ENCODE results near the gene FAM78B. TPM values are rescaled to one million over a fixed set of nuclear protein-coding genes. Genes with fewer than 3 reads are reported as not detected.

Gene FAM78B
- total RNA-seq, 1 experiment from 2014 or later = not detected

GRCh38 chr1:166120281-166120680, 46.5 kb downstream of the FAM78B start:
- DNase-seq (ENCODE audit: low spot score) = no peak

GRCh38 chr1:166119471-166119965, 47.3 kb downstream of the FAM78B start:
- no peak for DNase-seq (ENCODE audit: low spot score)

- DNase-seq (ENCODE audit: low spot score) = no peak
Observed at GRCh38 chr1:166117776-166118175, 49.0 kb downstream of the FAM78B start.

- no peak for DNase-seq (ENCODE audit: low spot score)
Observed at GRCh38 chr1:166116026-166116425, 50.8 kb downstream of the FAM78B start.

- no peak for DNase-seq (ENCODE audit: low spot score)
Observed at GRCh38 chr1:166114419-166114818, 52.4 kb downstream of the FAM78B start.

- no peak for DNase-seq (ENCODE audit: low spot score)
Observed at GRCh38 chr1:166113630-166114029, 53.2 kb downstream of the FAM78B start.

- DNase-seq (ENCODE audit: low spot score) = no peak
Observed at GRCh38 chr1:166113031-166113430, 53.8 kb downstream of the FAM78B start.

- no peak for DNase-seq (ENCODE audit: low spot score)
Observed at GRCh38 chr1:166112425-166112824, 54.4 kb downstream of the FAM78B start.

GRCh38 chr1:166111430-166111829, 55.4 kb downstream of the FAM78B start:
- no peak for DNase-seq (ENCODE audit: low spot score)

GRCh38 chr1:166090244-166090643, 76.6 kb downstream of the FAM78B start:
- DNase-seq (ENCODE audit: low spot score) = no peak

GRCh38 chr1:166089804-166090203, 77.0 kb downstream of the FAM78B start:
- no peak for DNase-seq (ENCODE audit: low spot score)

GRCh38 chr1:166088572-166088955, 78.2 kb downstream of the FAM78B start:
- no peak for DNase-seq (ENCODE audit: low spot score)

- no peak for DNase-seq (ENCODE audit: low spot score)
Observed at GRCh38 chr1:166087734-166088571, 78.8 kb downstream of the FAM78B start.

- DNase-seq (ENCODE audit: low spot score) = no peak
Observed at GRCh38 chr1:166086113-166086883, 80.5 kb downstream of the FAM78B start.

GRCh38 chr1:166084613-166085012, 82.2 kb downstream of the FAM78B start:
- DNase-seq (ENCODE audit: low spot score) = no peak

GRCh38 chr1:166083887-166084286, 82.9 kb downstream of the FAM78B start:
- no peak for DNase-seq (ENCODE audit: low spot score)

- no peak for DNase-seq (ENCODE audit: low spot score)
Observed at GRCh38 chr1:166082601-166083000, 84.2 kb downstream of the FAM78B start.

- DNase-seq (ENCODE audit: low spot score) = no peak
Observed at GRCh38 chr1:166080967-166081870, 85.6 kb downstream of the FAM78B start.

GRCh38 chr1:166080277-166080966, 86.4 kb downstream of the FAM78B start:
- no peak for DNase-seq (ENCODE audit: low spot score)

- no peak for DNase-seq (ENCODE audit: low spot score)
Observed at GRCh38 chr1:166079276-166079675, 87.5 kb downstream of the FAM78B start.

GRCh38 chr1:166073489-166073888, 93.3 kb downstream of the FAM78B start:
- DNase-seq (ENCODE audit: low spot score) = no peak

Data from HT-29 (cell line).